AG08395 (cell line): Measurements from ENCODE around the gene PRPF19.

Source experiments
- DNase-seq: peaks from one replicate; pipeline ENCODE4 v3.0.0; 2012; ENCODE audit warnings: mixed read lengths, low spot score

The PRPF19 gene

GRCh38 chr11:60905551-60906113 lies 753 bp downstream of the PRPF19 start:
- no peak for DNase-seq

DNA sequence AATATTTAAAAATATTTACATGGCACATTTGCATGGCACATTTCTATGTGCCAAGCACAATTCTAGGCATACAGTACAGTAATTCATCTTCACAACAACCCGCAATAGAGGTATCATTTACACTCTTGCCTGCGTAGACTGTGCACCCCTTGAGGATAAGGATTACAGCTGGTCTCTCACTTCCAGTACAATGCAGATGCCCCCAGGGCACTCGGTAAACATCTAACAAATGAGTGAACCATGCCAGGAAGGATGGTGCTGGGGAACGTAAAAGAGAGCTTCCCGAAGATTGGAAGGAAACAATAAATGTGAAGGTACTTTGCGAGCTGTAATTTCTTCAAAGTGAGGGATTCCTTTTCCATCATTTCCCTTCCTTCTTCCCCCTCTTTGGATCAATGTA lies 1.3 kb downstream of the PRPF19 start:
- no peak for DNase-seq

GRCh38 chr11:60902625-60903024 lies 3.8 kb downstream of the PRPF19 start:
- DNase-seq = no peak

- DNase-seq = no peak
These were observed 5.5 kb downstream of the PRPF19 start for GRCh38 chr11:60900673-60901404.

DNA sequence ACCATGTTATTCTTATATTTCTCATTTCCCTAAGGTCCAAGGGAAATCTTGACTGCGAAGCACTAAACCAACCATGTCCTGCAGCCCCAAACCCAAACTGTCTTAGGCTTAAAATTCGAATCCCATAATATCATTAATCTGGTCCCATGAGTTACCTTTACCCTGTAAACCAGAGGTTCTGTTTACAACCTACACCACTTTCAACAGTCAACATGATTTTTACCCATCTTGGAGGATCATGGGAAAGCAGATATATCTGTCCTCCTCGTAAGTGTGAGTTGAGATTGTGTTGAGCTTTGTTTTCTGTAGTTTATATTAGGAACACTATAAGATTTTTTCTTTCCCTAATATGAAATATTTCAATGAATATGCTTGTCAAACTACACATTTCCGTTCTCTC lies 6.4 kb downstream of the PRPF19 start:
- DNase-seq = no peak

DNA sequence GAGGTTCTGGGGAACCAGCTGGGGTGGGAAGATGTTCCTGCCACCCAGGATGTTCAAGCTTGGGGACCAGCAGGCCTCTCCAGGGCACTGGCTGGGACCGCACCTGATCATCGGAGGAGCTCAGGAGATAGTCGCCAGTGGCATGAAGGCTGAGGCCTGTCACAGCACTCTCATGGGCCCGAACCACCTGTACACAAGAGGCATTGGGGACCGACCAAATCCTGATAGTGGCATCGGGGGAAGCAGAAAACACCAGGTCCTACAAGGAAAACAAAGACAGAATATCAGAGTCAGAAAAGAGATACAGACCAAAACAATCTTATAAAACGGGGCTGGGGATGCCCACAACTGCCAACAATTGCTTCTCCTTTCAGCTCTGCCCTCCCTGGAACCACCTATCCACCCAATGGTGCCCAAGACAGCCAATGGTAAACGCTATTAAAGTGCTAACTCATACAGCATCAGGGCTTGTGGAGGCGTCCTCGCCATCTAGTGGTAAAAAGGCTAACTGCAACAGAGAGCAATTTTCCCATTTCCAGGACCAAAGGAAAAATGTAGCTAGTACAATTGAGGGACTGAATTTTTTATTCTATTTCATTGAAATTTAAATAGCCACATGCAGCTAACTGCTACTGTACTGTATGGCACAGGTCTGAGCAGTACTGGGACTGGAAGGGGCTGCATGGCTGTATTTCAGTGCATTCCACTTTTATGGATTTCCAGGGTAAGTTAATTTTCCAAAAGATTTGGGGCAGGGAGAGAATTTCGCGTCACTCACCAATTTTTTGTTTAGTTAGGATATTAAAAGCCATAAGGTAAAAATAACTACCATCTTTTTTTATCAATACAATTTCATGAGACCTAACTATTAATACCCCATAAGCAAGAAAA lies 7.1 kb downstream of the PRPF19 start:
- peak; percentile 82 for DNase-seq

GRCh38 chr11:60897496-60897895 lies 8.9 kb downstream of the PRPF19 start:
- no peak for DNase-seq

GRCh38 chr11:60895687-60896086 lies 10.7 kb downstream of the PRPF19 start:
- no peak for DNase-seq

DNA sequence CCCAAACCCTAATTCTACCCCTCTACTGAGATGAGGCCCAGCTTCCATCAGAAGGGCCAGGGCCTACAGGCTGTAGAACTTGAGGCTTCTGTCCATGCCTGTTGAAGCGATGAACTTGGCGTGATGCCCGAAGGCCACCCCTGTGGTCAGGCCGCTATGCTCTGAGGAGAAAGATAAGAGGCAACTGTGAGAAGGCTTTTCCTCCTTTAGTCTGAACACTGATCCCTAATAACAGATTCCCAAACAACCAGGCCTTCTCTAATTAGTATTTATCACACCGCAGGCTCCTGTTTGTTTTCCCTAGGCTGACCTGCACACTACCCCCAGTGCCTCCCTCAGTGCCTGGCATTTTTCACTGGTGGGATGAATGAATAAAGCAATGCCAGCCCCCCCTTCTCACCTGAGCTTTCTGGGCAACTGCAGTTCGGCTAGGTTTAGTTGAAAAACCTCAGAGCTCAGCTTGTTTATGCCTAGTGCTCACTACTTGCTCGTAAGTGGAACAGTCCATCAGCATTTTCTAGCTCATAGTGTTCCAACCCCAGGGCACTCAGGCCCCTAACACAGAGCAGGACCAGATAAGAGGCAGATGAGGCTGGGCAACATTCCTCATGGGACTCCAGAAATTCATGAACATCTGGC lies 15.2 kb downstream of the PRPF19 start:
- no peak for DNase-seq

- no peak for DNase-seq
These were observed 15.7 kb downstream of the PRPF19 start for GRCh38 chr11:60890696-60891095.

DNA sequence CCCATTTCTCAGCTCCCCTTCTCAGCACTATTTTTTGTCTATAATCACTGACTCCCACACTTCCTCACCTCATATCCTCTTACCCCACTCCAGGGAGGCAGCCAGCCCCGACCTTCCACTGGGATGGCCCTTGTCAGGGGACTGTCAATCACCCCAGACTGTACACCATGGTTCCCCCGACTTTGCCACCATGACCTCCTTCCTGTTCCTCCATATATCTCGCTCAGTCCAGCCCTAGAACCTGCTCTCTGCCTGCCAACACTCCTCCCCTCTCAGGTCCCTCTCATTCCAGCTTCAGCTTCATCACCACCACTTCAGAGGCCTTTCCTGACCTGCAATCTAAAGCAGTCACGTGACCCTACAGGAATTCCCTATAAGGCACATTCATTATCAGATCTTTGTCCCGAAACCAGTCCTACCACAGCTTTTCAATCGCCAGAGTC lies 16.5 kb downstream of the PRPF19 start:
- no peak for DNase-seq

- peak; percentile 79 for DNase-seq
These were observed 18.8 kb downstream of the PRPF19 start for GRCh38 chr11:60887556-60887955.

DNA sequence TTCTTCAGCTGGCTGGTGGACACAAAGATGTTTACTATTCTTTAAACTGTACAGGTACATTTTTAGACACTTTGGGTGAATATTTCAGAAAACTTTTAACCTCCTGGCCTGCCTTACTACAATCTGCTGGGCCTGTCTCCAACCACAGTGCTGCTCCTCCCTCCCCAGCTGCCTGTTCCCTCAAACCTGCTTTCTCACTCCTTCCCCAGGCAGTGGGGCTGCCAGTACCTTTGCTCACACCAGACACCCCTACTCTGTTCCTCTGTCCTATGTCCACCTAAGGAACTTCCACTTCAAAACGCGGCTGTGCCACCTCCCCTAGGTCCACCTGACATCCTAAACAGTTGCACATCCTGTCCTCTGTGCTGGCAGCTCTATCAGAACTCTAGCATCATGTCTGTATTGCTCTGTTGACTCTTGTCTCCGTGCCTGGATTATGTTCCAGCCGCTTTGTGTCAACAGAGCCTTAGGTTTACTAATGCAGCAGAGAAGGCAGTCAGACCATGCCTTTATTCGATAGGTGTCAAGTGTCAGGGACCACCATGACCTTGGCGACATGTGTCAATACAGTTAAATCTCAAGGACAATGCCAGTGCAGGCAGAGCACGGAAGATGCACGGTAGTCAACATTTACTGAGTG lies 25.6 kb downstream of the PRPF19 start:
- no peak for DNase-seq

- no peak for DNase-seq
These were observed 26.3 kb downstream of the PRPF19 start for GRCh38 chr11:60879971-60880588.

DNA sequence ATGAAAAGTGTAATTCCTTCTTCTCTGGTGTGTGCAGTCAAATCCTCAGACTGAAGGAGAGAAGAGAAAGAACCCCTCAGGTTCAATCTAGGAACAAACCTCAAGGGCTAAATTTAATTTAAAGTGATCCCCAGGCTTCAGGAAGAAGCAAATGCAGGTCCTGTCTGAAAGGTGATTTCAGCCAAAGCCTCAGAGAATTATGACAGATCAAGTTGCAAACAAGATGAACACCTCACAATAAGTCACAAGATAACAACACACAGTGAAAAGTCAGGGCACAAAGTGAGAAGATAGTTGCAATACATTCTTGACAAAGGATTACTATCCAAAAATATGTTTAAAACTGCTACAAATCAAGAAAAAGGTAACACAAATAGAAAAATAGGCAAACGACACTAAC lies 27.3 kb downstream of the PRPF19 start:
- DNase-seq = no peak

DNA sequence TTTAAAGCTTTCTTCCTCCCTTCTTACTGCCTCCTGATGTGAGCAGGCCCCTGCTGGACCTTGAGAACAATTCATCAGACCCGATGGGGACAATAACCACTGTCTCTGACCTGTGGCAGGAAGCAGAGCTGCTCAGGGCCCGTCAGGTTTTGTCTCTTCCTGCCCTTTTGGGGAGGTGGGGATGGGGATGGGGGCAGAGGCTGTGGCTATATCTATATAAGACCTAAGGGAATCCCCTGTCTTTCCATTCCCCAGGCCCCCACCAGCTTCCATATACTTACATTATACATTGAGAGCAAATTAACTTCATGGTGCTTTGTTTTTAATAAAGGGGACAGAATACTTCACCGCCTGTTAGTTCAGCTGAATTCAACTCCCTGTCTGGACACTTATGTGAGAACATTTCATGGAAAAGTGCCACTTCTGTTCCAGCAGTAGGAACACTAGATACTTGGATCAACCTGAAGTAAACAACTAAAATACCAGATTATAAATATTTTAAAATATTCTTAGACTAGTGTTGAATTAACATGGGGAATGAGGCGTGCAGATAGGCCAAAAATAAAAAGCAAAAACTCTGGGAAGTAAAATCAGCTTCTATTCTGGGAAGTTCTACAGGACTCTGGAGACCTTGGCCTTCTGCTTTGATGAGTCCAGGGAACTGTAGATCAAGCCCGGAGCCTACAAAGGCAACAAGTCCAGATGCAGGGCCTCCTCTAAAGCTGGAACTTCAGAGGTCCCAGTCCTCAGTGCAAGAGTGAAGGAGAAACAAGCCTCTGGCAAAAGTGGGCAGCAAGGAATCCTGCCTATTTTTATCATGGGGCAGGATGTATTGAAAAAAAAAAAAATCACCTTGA lies 27.9 kb downstream of the PRPF19 start:
- DNase-seq = no peak

DNA sequence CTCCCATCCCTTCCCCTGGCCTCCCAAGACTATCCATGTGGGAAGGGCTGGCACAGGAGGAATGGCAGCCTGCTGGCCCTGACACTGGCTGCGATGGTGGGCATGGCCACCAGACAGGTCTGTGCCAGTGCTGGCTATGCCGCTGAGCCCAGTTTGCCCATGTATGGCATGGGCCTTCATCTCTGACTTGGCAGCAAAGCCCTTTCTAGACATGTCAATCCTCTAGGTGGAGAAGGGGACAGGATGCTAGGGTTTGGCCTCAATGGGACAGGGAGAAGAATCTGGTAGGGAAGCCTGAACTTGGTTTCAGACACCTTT lies 30.3 kb downstream of the PRPF19 start:
- no peak for DNase-seq

GRCh38 chr11:60875366-60876167 lies 30.8 kb downstream of the PRPF19 start:
- no peak for DNase-seq

DNA sequence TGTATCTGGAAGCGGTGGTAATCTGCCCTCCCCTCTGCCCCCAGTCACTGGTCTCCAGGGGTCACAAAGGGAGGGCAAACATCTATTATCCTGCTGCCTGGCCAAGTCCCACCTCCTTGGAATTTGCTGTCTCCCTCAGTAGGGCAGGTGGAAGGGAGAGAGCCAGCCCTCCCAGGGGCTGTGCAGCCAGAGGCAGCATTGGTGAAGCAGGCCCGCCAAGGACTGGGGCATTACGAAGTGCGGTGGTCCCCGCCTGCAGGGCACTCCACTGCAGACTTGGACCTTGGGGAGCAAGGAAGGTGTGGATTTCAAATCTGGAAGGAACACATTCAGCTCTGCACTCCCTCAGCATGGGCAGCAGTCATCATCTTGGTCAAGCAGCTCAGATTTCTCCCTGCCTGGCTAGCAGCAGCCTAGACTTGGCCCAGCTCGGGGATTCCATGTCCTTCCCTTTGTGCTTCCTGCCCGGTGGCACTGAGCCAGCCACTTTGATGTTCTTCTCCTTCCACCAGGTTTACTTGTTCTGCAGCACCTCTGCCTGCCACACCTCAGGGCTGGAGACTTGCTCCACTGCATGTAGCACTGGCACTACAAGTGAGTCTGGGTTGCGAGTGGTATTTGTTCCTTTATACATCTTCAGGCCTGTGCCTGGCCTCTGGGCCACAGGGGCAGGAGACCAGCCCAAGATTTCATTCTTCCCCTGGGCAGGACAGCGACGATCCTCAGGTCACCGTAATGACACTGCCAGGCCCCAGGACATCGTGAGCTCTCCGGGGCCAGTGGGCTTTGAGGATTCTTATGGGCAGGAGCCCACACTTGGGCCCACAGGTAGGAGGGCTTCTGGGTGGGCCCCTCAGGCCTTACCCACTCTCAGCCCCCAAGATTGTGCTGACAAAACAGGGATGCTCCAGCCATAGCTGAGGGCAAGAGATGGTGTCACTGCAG lies 31.7 kb downstream of the PRPF19 start:
- DNase-seq = no peak
